WI38 (cell line): ENCODE data around the gene CSF1R.

Source experiments
- H3K4me3 ChIP-seq: 2 replicates; pipeline ENCODE4 v1.5.1; 2011; ENCODE audit warnings: low read depth, mild to moderate bottlenecking, control low read depth, low read length
- TF ChIP-seq, protein P1 (sequence below): IDR thresholded peaks from 2 replicates; pipeline ENCODE4 v1.5.1; 2012; ENCODE audit warnings: low read depth, mild to moderate bottlenecking, control low read depth, low read length

CSF1R gene

DNA sequence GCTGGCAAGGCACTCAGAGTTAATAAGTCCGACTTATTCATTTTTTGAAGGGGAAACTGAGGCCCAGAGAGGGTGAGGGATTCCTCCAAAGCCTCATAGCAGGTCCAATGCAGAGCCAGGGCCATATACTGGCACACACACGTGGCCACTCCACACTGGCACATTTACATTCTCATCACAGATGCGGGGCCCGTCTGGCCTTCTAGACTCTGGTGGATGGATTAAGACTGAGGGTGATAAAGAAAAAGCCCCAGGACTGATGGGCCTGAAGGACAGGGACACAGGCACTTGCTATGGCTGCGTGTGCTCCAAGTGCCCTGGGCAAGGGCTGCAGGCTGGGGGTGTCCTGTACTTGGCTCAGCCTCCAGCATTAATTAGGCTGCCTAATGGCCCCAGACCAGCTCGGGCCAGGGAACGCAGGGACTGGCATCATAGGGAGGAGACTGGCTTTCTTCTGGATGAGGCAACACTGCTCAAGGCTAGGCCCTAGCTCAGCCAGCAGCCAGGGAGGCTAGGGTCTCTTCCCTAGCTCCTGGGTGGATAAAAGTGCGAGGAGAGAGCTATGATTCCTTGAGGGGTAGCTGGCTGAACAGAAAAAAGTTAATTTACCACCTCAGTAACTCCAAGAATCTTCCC is 28.5 kb upstream of the CSF1R start:
- H3K4me3 ChIP-seq, result no peak overlapping the region
- TF ChIP-seq, protein P1, sequence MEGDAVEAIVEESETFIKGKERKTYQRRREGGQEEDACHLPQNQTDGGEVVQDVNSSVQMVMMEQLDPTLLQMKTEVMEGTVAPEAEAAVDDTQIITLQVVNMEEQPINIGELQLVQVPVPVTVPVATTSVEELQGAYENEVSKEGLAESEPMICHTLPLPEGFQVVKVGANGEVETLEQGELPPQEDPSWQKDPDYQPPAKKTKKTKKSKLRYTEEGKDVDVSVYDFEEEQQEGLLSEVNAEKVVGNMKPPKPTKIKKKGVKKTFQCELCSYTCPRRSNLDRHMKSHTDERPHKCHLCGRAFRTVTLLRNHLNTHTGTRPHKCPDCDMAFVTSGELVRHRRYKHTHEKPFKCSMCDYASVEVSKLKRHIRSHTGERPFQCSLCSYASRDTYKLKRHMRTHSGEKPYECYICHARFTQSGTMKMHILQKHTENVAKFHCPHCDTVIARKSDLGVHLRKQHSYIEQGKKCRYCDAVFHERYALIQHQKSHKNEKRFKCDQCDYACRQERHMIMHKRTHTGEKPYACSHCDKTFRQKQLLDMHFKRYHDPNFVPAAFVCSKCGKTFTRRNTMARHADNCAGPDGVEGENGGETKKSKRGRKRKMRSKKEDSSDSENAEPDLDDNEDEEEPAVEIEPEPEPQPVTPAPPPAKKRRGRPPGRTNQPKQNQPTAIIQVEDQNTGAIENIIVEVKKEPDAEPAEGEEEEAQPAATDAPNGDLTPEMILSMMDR, result no peak

GRCh38 chr5:150114102-150114641 is 27.8 kb upstream of the CSF1R start:
- H3K4me3 ChIP-seq, result no peak overlapping the region

GRCh38 chr5:150113047-150113744 is 26.8 kb upstream of the CSF1R start:
- H3K4me3 ChIP-seq, result no peak overlapping the region
- TF ChIP-seq, protein P1, result no peak

More at GRCh38 chr5:150114102-150114641, 27.8 kb upstream of the CSF1R start:
- TF ChIP-seq, protein P1, result 0 out of 2 replicates have a peak, but pooled peaks have one; percentile 14

DNA sequence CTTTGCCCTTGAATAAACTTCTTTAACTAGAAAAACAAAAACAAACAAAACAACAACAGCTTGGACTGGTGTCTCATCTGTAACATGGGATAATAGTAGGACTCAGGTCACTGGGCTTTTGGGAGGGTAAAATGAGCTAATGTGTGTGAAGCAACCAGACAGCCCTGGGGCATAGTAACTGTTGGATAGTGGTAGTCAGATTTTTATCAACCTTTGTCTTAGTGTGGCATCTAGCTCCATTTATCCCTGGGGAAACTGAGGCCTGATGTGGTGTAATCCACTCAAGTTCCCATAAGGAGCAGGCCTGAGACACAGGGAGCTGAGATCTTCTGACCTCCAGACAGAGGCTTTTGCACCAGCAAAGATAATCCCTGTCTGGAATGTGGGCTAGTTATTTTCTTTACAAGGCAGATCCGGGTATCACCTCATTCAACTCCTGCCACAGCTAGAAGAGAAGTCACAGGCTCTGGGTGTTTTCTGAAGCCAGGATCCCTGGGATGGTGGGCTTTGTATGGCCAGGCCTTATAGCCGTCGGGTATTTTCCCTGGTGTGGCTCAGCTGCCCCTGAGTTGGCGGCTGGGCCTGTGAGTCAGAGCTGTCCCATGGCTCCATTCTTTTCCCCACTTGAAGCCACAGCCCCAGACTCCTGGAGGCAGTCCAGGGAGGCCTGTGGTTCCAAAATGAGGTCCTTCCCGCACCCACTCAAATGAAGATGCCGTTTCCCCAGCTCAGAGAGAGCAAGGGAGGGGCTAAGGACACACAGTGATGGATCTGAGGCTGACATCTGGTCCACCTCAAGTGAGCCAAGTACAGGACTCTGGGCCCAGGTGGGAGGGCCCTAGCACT is 26.1 kb upstream of the CSF1R start:
- H3K4me3 ChIP-seq, result no peak overlapping the region
- TF ChIP-seq, protein P1, result no peak

- TF ChIP-seq, protein P1, result no peak
- H3K4me3 ChIP-seq, result no peak overlapping the region
Measured at GRCh38 chr5:150111122-150111521, 24.8 kb upstream of the CSF1R start.

DNA sequence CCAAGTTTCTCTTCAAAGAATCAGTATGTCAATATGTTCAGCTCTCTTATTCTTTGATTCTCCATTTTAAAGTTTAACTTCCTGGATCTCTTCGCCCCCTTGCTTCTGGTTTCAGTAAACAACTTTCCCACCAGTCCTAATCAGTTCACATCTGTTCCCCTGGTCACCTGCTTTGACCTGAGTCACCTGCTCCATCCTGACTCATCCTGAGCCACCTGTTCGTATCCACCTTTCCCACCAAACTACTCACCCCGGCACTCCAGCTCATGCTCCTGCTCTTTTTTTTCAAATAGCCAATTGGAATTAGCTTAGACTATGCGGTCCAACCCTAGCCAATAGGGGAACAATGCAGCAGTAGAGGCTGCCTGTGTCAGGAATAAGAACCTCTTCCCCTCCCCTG is 23.6 kb upstream of the CSF1R start:
- TF ChIP-seq, protein P1, result no peak

More for the DNA sequence above, 23.6 kb upstream of the CSF1R start:
- no peak overlapping the region for H3K4me3 ChIP-seq
